Activated naive CD4-positive, alpha-beta T cell (primary cell): Measurements from ENCODE around the gene TRIM29.

Experiments used
- DNase-seq, 4 experiments: peaks; one replicate each; lab custom pipeline; 2025; lab: John Stamatoyannopoulos, UW

Gene TRIM29

GRCh38 chr11:120063686-120064340 is 74.1 kb downstream of the TRIM29 start:
- DNase-seq, result no peak

- DNase-seq, result no peak
Observed at GRCh38 chr11:120062561-120062930, 75.4 kb downstream of the TRIM29 start.

- DNase-seq, result no peak
Observed at GRCh38 chr11:120061761-120062560, 76.0 kb downstream of the TRIM29 start.
